HG03045 (cell line): Measurements from ENCODE around the gene HINT2.
A peak's percentile ranks its signal among the peaks of the same experiment; 100 is the strongest.

ENCODE experiments used
- ATAC-seq: cut with Tn5 transposase; IDR thresholded peaks from one replicate; pipeline ENCODE4 v1.9.1; 2021; ENCODE audit warnings: mild to moderate bottlenecking, moderate library complexity; ENCODE audit not compliant: unreplicated experiment

The HINT2 gene

DNA sequence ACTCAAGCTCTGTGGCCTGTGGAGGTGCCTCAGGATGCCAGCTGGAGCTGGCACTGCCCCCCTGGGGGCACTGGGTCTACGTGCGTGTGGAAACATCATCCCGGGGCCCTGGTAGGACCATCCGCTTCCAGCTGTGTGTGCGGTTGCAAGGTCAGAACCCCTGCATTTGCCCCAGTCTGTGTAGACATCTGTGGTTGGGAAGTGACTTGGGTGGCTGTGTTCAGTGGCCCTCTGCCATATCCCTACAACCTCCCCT lies 26.7 kb upstream of the HINT2 start:
- no peak for ATAC-seq

DNA sequence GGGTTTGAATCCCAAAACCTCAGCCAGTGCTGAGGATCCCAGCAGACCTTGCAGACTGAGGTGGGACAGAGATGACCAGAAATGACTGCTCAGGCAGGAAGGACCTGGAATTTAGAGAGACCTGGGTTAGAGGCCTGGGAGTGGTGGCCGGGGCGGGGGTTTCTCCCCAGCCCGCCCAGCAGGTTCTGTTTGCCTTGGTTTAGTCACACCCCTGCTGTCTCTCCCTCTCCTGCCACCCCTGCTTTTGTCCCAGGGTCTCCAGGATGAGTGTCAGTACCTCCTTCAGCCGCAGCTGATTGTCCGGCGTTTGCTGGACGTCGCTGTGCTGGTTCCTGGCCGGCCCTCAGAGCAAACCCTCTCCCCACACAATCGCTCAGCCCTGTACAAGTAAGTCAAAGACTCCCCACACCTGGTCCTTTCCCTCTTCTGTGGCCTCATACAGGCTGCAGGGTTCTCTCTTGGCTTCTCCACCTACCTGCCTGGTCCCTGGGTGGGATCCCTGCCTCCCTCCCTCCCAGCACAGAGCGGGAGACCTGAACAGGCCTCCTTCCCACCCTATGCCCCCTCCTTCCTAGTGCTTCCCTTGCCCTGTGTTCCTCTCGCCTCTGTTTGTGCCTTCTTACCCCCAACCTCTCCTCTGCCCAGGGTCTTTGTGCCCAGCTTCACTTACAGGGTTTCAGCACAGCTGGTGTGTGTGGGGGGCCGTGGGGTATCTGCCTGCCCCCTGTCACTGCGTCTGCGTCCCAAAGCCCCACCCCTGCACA lies 26.2 kb upstream of the HINT2 start:
- ATAC-seq: no peak

DNA sequence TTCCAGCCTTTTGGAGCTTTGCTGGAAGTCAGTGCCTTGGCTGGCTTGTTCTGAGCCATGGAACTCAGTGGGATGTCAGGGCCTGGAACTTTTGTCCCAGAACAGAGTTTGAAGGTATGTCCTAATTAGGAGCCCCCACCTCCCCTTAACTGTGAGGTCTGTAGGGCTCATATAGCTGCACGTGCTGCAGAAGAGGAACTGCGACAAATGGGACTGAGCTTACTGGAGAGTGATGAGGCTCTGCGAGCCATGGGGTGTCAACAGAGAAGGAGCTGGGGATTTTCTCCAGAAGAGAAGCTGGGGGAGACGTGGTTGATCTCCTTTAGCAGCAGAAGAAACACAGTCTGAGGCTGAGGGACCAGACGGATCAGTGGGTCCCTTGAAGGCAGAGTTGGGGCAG lies 25.1 kb upstream of the HINT2 start:
- ATAC-seq: no peak

DNA sequence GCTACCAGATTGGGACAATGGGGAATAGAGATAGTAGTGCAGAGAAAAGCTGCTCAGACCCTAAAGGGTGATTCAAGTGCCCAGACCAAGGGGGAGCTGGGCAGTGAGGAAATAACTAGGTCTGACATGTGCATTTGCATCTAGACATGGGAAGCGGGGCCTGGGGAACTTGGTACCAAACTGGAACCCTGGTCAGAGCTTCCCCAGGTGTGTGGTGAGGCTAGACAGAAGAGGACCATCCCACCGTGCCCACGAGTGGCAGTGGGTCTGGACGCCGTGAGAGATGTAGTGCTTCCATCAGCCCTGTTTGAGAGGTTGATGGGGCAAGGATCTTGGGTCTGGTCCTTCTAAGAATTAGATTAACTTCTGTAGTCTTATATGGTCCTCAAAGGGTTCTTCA lies 21.8 kb upstream of the HINT2 start:
- no peak for ATAC-seq

DNA sequence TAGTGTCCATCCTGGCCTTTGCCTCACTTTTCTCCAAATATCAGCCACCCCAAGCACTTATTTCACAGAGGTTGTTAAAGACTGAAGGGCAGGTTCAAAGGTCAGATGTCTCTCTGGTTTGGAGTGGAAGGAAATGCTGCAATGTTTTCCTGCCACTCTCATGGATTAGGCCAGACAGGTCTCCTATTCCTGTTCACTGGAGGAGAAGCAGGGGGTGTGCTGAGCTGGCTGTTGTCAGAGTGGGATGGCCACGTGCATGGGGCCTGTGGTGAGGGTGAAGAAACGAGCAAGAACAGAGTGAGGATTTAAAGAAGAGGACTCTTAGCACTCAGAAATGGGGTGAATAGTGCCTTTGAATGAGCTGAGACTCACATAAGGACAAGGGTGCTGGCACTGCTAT lies 20.9 kb upstream of the HINT2 start:
- ATAC-seq: no peak

DNA sequence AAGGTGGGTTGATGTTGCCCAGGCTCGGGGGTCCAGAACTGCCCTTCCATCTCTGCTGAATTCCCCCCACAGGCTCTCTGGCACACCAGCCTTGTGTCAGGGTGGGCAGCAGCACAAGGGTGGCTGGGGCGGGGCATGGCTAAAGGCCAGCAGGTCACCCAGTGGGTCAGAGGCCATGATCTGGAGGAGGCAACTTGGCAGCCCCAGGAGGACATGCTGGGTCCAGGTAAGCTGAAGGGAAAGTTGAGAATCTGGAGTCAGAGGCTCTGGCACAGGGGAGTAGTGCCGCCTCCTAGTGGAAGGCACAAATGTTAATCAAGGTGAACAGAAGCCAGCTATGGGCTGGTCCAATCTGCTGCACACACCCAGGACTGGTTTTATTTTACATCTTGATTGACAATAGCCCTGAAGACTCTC lies 20.4 kb upstream of the HINT2 start:
- ATAC-seq: no peak

DNA sequence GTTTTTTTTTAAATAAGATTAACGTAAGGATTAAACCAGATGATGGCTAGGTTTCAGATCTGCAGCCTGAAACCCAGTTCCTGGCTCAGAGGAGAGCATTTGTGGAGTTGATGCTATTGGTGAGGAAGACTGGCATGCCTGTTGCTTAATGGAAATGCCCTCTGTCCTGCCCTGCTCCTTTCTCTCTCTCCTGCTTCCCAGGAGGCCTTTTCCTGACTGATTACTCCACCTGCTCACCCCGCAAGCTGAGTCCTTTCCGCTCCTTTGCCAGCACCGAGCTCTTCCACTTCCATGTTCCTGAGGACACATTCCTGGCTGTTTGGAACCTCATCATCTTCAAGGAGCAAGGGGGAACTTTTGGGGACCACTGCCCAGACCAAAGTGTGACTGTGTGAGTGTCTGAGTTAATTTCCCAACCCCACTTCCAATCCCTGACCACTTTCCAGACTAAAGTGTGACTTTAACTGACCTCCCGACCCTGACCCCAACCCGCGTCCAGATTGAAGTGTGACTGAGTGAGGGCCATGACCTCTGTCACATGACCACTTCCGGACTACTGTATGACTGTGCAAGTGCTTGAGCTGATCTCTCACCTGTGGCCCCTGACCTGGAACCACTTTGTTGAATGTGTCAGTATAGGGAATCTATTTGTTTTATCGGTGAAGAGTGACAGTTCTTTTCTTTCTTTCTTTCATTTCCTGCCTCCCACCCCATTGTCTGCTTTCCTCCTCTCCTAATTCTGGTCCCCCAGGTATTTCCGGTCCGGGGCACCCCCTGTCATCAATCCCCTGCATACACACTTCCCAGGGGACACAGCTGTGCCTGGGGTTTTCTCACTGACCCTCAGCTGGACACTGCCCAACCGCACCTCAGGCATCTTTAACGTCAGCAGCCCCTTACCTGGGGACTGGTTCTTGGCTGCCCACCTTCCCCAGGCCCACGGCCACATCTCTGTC lies 19.7 kb upstream of the HINT2 start:
- no peak for ATAC-seq

DNA sequence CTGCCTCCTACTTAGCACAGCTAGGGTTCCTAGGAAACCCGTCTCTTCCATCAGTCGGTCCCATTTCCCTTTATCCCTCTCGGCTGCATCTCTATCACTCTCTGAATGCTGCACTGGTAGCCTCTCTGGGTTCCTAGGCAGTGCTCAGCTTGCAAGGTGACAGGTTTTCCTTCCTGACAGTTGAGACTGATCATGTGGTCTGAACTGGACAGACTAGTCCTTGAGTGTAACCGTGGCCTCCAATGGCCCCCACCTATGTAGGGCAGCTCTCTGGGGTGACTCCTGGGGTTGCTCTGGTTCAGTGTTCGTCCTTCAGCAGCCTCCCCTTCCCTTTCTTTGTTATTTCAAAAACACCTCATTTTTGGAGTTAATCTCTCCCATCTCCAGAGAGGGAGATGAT lies 18.0 kb upstream of the HINT2 start:
- no peak for ATAC-seq

DNA sequence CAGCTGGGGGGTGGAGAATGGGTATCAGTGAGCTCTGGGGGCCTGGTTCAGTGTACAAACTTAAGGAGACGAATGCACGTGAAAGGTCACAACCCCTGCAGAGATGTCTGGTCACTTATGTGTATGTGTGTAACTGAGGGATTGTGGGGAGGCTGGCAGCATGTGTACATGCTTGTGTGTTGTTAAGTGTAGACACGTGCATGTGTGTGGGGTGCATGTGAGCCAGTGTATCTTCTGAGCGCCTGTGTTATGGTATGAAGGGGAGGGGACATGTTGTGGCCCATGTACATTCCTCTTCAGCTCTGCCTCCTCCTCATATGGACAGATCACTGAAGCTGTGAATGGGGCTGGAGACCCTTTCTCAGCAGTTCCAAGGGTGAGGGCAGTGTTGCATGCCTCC lies 16.2 kb upstream of the HINT2 start:
- no peak for ATAC-seq

DNA sequence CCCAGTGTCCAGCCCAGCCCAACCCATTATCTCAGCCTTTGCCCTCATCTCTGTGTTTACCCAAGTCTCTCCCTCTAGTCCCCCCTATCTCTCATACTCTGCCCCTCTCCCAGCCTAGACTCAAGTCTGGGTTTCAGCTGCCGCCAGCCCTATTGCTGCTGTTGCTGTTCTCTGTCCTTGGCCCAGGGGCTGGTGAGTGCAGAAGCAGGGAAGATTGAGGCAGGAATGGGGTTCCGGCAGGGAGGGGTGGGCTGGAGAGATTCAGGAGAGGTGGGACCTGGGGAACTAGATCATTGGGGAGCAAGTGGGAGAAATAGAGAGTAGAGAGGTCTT lies 14.9 kb upstream of the HINT2 start:
- ATAC-seq: no peak

DNA sequence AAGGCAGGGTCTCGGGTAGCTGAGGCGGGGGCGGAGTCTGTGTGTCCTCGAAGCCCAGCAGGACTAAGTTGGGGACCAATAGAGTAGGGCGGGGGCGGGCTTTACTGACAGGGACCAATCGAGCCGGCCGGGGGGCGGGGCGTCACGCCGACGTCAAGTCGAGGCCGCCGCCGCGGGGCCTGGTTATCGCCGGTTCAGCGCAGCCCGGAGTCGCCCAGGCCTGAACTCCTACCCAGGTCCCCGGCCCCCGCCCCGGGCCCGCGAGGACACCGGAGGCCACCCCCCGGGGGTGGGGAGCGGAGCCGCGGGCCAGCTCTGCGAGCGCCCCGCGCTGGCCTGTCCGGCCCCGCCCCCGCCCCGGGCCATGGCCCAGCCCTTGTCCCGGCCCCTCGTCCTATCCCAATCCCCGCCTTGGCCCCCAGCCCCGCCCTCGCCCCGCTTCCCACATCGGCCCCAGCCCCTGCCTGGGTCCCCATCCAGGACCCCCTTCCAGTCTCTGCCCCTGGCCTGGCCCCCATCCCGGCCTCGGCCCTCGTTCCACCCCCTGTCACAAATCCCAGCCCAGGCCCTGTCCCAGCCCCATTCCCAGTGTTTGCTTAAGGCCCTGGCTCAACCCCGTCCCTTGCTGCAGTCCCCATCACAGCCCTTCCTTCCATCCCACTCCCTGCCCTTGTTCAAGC lies 14.4 kb upstream of the HINT2 start, which contains the start of gene TMEM8B:
TSS of gene TMEM8B (plus strand) at position 145 of the 680 bp plus-strand sequence. CDS start at position 365, 220 bp downstream.
- peak; percentile 83 for ATAC-seq

DNA sequence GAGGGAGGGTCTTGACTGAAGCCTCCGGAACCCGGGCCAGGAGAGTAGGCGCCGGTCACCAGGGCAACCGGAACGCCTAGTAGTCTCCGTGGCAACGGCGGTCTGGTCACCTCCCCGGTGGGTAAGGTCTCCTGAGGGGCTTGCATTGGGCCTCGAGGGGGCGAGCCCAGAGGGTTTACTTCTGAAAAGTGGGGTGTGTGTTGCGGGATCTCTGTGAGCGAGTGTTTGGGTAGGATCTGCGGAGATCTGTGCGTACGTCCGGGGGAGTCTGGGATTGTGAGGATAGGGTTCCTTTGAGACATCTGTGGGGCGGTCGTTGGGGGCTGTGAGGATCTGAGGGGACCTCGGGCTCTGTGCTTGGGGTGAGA lies 13.9 kb upstream of the HINT2 start, which contains the start of gene FAM221B:
TSS of gene FAM221B (minus strand) at position 17 of the 368 bp plus-strand sequence. CDS start 2,571 bp downstream, outside the sequence.
- no peak for ATAC-seq

DNA sequence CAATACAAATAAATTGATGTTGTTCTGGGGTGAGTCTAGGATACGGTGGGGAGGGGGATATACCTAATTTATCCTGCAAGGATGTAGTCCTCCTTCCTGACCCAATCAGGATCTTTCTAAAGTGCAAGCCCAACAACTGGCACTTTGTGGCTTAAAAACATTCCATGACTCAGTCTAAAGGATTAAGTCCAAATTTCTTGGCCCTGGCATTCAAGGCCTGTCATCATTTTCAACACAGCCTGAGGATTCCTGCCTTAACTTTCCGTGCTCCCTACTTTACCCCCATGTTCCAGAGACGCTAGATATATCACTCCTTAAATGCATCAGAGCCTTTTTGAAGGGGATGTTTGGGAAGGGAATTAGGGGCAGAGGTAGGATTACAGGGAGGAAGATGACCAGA lies 12.6 kb upstream of the HINT2 start:
- no peak for ATAC-seq

DNA sequence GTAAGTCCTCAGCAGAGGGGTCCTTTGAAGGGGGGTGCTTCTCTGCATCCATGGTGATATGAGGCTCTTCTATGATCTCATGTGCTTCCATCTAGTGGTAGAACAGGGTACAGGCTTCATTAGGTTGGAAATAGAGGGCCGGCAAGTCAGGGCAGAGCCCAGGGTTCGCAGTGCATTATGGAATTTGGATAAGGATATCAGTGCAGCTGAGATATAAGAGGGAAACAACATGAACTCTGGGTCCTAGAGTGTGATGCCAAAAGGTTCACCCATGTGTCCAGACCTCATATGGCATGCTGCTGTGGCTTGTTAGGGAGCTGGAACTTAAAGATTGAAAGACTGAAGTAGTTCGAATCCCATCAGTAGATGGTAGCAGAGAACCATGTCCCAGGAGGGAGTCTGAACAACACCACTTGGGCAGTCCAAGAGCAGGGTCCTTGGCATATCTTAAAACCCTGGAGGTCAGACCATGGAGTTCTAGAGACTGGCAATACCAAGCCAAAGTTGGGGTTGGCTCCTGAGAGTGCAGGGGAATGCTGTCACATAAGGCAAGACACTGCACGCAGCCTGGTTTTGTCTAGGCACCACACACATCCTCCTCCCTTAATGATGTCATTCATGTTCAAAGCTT lies 11.3 kb upstream of the HINT2 start:
- no peak for ATAC-seq

DNA sequence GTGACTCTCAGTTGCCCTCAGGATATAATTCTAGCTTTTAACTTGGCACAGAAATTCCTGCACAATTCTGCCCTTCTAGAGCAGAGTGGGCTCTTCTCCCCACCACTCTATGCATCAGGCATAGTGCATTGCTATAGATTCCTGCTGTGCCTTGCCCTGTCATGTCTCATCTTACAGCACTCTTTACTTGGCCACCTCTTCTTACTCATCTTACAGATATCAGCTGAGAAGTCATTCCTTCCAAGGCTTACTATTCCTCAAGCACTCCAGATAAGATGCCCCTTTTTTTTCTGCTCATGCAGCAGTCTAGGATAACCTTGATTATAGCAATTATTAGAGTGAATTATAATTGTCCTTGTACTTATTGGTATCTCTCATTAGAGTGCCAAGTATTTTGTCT lies 8.1 kb upstream of the HINT2 start:
- ATAC-seq: no peak

DNA sequence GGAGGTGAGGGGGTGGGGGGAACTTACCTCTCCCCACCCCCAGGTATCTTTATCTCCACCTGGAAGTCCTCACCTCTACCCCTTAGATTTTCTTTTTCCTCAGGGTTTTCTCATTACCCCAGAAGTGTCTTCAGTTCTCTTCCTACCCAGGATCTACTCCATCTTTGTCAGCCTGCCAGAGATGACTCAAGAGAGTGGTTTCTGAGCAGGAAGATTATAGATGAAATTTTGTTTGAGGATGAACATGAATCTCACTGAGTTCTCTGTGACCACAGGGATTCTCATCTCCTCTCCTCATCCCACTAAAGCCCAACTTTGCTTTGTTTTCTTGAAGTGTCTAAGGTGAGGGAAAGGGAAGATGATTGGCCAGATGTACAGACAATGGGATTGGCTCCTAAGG lies 5.2 kb upstream of the HINT2 start:
- ATAC-seq: no peak

DNA sequence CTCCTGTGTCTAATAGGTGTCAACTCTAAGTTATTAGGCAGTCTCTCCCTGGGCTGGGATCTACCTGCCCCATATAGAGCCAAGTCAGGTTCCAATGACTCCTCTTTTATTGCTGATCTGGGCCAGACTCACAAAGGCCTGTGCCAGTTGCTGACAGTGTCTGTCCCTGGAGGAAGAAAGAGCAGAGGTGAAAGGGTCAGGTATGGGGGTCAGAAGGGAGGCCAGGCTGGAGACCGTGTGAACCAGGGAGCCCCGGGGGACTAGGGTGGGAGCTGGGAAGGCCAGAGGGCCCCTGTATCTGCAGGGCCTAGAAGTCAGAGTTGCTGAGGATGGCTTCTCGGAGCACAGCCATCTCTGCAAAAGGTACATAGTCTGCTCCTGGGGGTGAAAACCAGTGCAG lies 3.5 kb upstream of the HINT2 start:
- no peak for ATAC-seq

DNA sequence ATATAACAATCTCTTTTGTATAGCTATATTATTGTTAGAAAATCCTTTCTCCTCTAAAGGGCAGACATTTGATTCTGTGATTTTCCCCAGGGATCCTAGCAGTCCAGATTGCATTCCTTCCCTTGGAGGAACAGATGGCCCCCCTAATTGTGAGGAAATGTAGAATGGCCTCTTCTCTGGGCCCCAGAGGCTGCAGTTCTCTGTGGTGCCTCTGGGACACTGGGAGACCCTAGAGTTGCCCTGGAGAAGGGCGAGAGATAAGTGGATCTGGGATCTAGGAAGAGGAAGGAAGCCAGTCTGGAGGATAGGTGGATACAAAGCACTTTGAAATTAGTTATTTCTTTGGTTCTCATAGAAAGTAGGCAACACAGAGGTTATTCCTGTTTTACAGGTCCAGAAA lies 1.9 kb upstream of the HINT2 start:
- ATAC-seq: no peak

DNA sequence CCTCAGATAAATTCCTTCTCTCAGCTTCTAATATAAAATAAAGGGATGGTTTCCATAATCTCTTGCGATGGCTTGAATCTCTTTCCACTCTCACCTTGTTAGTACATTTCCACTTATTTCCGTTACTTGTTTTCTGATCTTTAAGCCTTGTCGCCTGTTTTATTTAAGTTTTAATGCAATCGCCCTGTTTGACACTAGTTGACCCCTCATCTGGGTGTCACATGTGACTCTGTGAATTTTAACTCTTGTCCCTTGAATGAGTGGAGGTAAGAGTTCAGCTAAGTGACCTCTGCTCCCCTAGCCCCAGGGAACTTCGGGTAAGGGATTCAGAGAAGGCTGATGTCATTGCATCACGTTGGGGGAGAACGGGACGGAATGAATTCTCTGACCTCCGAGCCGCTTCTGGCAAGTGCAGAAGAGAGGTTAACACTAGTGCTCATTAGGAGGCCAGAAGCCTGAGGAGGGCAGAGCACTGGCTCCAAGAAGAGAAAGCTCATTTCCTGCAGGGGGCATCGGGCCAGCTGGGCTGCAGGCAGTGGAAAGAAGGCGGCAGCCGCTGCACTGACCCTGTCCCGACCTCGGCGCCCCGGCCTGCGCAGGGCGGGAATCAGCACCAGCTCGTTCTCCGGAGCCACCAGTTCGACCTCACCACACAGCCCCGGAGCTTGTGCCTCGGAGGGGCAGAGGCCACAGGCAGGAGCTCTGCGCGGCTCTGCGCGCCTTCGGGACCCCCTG lies 569 bp downstream of the HINT2 start:
- ATAC-seq: peak; percentile 26

DNA sequence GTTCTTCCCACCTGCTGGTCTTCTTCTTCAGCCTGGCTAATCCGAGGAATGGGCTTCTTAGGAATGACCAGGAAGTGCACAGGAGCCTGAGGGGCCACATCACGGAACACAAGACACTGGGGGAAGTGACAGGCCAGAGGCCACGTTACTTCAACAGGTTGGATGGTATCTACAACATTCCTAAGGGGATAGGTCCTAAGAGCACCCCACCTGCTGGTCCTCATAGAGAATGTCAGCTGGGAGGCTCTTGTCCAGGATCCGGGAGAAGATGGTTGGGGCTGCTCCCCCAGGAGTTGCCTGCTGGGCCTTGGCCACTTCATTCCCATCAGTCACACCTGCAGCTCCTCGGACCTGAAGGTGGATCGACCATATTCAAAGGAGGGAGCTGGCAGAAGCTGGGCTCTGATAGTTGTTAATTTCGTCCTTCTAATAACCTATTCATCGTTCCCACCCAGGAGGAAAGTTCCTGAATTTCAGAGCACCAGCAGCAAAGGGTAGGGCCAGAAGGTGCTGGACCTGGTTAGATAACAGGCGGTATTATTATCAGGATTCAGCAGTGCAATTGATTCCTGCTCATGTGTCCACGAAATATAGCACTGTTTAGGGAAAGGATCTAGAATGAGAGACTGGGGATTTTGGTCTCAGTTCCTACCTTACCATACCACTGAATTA lies 1.3 kb downstream of the HINT2 start:
- no peak for ATAC-seq
